AG08395 (cell line): ENCODE results near the gene ATG4B.
"Not testable (repeated sequence)": the region's sequence is repeated elsewhere in the genome, so short reads cannot be mapped to it uniquely, and the experiment has no call there.

Experiments
- DNase-seq: peaks from one replicate; pipeline ENCODE4 v3.0.0; 2012; ENCODE audit warnings: mixed read lengths, low spot score

ATG4B gene

DNA sequence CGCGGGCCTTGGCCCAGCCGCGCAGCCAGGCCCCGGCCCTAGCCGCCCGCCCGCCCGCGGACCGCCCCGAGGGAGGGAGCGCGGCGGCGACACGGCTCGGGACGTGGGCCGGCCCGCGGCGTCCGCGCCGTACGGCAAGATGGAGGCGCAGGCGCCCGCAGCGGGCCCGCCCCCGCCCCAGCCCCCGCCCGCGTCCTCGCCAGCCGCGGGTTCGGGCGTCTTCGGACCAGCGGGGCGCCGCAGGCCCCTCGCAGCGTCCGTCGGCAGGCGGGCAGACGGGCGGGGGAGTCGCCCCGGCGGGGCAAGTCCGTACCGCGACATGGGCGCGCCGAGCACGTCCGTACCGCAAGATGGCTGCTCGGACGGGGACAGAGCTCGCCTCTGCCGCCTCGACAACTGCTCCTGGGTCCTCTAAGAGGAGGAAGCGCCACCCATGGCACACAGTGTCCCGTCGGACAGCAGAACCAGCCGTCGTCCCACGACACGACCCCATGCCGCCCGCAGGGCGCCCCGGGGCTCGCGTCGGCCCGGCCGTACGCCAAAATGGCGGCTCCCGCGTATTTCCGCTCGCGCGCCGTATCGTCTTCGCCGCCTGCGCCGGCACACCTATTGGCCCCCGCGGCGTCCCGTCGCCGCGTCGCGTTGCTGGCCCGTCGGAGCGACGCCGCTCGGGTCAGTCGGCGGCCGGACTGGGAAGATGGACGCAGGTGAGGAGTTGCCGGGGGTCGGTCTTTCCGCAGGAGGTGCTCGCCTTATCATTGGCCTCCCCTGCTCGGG, at the start of gene ATG4B, which contains the start of gene THAP4:
Gene ATG4B, plus strand, starts transcription at position 676 of the 777 bp plus-strand sequence. Its CDS starts 22 bp downstream, at position 698.
Gene THAP4, minus strand, starts transcription at position 141 of the 777 bp plus-strand sequence. CDS start 141 bp downstream, outside the sequence.
- peak; percentile 91 for DNase-seq

DNA sequence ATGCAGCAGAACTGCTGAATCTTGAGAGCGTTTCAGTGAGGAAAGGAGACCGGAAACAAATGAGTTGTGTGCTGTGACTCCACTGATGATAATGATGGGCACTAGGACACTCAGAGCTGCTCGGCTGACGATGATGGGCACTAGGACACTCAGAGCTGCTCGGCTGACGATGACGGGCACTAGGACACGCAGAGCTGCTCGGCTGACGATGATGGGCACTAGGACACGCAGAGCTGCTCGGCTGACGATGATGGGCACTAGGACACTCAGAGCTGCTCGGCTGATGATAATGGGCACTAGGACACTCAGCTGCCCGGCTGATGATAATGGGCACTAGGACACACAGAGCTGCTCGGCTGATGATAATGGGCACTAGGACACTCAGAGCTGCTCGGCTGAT, 47.6 kb upstream of the ATG4B start:
- not testable (repeated sequence) for DNase-seq

DNA sequence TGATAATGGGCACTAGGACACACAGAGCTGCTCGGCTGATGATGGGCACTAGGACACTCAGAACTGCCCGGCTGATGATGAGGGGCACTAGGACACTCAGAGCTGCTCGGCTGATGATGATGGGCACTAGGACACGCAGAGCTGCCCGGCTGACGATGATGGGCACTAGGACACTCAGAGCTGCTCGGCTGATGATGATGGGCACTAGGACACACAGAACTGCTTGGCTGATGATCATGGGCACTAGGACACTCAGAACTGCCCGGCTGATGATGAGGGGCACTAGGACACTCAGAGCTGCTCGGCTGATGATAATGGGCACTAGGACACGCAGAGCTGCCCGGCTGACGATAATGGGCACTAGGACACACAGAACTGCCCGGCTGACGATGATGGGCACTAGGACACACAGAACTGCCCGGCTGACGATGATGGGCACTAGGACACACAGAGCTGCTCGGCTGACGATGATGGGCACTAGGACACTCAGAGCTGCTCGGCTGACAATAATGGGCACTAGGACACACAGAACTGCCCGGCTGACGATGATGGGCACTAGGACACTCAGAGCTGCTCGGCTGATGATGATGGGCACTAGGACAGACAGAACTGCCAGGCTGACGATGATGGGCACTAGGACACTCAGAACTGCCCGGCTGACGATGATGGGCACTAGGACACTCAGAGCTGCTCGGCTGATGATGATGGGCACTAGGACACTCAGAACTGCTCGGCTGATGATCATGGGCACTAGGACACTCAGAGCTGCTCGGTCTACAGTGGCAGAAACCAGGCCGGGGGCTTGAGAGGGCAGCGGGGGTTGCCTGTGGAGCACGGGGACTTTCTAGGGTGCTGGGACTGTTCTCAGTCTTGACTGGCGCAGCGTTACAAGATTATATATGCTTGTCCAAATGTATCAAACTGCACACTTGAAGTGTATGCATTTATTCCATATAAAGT, 46.7 kb upstream of the ATG4B start:
- DNase-seq = not testable (repeated sequence)

DNA sequence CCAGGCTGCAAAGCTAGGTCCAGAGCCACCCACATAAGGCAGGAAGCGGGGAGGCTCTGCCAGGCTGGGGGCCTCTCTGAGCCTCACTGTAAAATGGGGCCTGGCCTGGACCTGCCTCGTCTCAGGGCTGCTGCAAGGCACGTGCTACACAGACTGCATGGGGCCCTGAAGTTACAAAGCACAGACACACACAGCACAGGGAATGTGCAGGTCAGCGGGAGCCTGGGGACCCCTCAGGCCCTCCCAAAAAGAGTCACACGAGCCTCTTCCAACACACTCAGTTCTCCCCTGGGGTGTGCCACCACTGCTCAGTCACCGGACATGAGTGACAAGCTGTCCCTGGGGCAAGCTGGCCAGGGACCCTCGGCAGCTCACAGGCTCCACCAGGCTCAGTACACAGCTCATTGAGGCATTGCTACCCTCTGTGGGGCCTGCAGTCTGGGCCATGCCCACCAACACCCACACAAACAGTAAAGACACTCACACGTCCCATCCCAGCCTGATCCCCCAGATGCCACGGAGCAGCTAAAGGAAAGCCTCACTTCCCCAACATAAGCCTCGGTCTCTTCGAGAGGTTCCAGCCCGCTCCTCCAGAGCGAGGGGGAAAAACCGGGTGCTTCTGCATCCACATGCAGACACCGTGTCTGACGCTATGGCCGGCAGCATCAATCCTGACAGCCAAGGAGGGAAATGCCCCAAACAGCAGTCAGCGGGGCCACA, 45.2 kb upstream of the ATG4B start:
- DNase-seq = no peak

DNA sequence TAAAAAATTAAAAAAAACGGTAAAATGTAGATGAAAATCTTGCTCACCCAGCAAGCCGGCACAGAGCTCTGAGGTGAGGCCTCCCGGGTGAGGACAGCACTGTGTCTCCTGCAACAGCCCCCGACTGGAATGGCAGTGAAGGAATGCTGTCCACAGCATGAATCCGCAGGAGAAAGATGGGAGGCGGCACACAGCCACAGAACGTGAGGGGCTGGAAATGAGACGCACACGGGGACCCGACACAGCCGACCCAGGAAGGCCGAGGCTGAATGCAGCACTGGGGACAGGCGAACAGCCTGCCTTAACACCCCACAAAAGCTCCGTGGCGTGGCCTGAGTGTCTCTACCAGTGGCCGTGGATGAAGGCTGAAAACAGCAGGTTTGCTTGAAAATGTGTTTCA, 44.2 kb upstream of the ATG4B start:
- DNase-seq = no peak

DNA sequence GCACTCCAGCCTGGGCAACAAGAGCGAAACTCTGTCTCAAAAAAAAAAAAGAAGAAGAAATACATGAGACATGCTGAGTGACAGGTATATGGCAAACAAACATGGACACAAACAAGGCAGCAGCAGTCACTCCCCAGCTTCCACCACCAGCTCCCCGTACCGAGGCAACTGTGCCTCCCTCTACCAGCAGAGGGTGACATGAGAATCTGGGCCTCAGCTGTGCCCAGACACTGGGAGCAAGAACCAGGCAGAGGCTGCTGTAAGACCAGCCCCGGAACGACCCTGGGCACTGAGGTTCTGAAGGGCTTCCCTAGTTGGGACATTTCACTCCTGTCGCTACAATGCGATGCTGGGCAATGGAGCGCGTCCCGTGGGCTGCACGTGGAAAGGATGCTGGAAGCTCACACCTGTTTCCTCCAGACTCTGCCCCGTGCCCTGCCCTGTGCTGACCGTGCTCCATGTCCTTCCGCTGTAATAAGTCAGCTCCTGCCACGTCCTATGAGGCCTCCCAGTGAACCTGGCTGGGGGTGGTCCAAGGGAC, 41.8 kb upstream of the ATG4B start:
- DNase-seq = peak; percentile 52

DNA sequence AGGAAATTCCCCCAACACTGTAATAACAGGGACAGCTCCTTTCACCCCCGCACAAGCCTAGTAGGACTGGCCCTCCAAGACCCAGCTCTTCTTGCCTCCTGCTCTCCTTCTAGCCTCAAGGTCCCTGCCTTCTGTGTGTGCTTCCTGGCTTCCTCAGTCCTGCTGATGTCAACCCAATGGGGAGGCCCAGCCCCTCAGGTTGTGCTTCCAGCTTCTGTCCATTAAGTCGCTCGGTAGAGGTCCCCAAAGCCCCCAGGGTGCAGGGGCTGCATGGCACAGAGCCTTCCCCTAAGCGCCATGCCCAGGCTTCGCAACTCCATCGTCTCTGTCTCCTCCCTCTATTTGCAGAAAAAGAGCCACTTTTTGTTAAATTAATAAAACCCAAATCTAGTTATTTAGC, 39.9 kb upstream of the ATG4B start:
- DNase-seq = no peak

DNA sequence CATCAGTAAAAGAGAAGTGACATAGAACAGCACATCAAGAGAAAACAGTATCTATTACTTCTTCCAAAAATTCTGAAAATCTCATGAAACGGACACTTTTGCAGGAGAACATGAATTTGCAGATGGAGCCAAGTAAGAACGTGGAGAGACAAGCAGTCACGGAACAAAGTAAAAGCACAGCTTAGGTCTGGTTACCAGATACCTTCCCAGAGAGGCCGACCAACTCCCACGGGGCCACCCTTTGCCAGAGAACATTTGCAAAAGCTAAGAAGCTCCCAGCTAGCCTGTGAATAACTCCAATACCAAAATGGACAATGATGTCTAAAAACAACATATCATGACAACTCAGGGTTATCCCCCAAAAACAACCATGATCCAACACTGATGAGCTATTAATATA, 39.4 kb upstream of the ATG4B start:
- no peak for DNase-seq

DNA sequence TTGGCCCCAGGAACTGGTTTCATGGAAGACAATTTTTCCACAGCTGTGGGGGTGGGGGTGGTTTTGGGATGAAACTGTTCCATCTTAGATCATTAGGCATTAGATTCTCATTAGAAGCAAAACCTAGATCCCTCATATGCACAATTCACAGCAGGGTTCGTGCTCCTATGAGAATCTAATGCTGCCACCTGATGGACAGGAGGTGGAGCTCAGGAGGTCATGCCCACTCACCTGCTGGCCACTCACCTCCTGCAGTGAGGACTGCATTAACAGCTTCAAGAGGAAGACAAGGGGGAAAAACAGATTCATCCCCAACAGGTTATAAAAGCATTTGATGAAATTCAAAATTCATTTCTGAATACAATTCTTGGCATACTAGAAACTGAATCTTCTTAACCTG, 39.0 kb upstream of the ATG4B start:
- no peak for DNase-seq

DNA sequence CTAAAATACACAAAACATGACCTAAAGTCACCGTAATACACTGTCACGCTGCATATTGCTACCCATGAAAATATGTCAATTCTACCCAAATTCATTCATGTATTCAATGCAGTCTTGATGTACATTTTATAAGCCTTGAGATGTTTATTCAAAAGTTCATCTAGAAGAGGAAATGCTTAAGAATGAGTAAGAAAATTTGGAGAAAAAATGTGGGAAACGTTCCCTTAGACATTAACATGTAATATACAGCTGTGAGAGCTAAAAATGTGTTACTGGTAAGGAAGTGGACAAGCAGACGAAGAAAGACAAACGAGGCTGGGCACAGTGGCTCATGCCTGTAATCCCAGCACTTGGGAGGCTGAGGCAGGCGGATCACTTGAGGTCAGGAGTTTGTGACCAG, 37.9 kb upstream of the ATG4B start:
- DNase-seq = no peak

DNA sequence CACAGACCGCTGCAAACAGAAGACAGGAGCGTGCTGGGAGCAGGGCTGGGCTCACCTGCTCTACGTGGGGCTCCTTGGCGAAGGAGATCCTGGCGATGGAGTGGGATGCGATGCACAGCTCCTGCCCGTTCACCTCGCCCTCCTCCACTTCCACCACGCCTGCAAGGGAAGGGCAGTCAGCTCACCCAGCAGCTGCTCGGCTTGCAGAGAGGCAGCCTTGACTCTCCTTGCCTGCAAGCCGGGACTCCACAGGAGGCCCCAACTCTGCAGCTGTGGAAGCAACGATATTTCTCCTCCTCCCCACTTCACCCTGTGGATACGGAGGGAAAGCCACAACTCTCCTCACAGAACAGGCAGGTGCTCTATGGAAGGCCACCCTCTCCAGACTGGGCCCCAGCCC, 35.7 kb upstream of the ATG4B start:
- DNase-seq = no peak

DNA sequence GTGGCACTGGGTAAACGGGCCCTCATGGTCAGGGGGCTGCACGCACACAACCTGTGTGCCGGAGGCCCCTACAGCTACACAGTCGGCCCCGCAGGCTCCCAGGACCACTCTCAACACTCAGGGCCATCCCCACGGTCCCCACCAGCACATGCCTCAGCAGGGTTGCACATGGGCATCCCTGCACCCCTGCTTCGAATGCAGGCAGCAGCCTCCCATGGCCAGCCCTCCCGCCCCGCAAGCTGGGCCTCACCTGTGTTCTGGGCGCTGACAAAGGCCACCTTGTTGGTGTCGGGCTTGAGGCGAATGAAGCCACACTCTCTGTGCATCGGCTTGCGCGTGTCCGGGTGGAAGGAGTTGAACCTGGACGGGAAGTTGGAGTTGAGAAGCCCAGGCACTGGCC, 34.8 kb upstream of the ATG4B start:
- no peak for DNase-seq

DNA sequence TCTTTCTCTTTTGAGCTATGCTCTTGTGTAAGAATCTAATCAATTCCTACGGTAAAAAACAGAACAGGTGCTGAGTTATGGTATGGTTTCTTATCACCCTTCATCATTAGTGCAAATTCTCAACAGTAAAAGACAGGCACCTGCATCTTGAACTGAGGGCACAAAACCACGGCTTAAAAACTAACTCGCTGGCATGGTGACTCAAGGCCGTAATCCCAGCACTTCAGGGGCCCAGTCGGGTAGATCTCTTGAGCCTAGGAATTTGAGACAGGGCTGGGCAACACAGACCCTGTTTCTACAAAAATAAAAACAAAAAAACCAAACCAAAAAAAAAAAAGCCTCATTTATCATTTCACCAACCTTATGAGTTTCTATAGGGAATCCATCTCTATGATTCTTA, 33.8 kb upstream of the ATG4B start:
- no peak for DNase-seq

DNA sequence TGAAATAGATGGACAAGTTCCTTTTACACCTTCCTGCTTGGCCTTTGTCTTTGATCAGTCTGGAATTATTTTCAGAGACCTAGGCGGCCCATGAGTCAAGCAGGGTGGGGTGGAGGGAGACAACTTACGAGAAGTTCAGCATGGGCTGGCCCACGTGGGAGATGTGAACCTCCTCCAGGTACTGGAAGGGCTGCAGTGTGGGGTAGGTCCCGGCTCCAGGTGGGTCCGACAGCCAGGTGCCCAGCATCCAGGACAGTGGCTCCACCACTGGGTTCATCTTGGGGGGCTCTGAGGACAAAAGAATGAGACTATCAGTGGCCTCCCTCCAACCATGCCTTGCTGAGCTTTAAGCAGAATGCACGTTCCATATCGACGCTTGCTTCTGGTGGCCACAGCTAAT, 31.3 kb upstream of the ATG4B start:
- DNase-seq = no peak

DNA sequence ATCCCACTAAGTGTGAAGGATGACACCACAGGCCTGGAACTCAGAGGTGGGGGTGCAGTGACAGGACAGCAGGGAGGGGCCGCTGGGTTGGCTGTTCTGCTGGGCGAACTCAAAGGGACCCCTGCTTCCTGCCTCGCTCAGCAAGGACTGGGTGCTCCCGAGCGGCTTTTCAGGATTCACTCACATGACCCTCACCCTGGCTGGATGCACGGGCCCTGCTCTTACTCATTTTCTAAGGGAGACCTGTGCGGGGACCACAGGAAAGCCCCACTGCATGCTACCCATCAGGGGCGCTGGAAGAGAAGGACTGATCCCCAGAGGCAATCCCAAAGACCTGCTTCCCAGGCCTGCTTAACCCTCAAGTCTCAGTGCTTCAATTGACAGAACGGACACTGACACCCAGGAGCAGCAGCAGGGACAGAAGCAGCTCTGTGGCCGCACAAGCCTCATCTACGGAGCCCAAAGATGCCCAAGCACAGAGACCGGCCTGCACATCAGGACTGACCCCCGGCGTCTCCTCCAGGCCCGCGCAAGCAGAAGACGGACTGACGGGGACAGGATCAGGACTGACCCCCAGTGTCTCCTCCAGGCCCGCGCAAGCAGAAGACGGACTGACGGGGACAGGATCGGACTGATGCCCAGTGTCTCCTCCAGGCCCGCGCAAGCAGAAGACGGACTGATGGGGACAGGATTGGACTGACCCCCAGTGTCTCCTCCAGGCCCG, 30.2 kb upstream of the ATG4B start:
- no peak for DNase-seq

DNA sequence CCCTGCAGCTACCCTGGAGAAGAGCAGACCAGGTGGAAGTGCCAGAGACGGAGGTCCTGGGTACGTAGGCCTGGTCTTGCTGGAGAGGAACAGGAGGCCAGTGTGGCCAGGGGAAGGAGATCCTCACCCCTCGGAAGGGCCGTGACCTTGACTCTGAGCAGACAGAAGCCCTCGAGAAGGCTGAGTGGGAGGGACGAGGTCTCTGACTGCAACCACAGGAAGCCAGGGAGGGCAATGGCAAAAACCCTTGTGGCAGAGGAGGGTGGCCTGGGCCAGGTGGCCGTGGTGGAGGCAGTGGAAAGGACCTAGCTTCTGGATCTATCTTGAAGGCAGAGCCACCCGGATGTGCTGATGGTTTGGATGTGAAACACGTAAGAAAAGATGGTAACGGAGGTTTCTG, 28.6 kb upstream of the ATG4B start:
- DNase-seq = no peak

DNA sequence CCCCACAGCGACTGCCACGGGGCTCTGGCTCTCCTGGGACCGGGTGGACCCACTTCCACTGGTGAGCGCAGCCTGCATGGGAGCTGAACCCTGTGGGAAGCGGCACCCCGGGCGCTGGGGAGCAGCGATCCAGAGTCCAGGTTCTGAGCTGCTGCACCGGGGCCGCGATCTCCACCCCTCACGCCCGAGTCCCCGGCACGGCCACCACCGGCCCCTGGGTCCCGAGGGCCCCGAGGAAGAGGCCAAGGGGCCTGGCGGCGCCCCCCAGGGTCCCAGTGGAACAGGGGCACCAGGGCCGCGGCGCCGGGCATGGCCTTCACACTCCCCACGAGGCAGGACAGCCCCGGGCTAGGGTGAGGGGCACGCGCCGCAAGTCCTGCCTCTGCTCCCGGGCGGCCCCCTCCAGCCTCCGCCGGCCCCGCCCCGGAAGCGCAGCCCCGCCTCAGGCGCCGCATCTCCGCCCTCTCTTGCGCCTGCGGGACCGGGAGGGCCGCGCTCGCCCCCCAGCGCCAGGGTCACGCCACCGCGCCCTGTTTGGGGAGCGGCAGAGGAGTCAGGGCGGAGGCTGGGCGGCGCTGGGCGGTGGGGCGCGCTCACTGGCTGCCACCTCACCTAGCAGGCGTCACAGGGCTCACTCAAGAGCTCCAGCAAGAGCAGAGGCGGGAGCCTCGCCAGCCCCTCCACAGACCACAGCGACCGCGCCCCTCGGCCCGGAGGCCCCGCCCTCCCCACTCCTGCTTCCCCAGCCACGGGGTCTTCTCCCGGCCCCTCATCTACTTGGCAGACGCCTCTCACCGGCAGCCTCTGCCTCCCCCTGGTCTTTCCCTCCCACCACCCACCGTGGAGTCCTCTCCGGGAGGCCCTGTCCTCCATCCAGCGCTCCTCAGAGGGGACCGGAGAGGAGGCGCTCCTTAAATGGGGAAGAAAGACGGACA, 27.4 kb upstream of the ATG4B start:
- peak; percentile 91 for DNase-seq

DNA sequence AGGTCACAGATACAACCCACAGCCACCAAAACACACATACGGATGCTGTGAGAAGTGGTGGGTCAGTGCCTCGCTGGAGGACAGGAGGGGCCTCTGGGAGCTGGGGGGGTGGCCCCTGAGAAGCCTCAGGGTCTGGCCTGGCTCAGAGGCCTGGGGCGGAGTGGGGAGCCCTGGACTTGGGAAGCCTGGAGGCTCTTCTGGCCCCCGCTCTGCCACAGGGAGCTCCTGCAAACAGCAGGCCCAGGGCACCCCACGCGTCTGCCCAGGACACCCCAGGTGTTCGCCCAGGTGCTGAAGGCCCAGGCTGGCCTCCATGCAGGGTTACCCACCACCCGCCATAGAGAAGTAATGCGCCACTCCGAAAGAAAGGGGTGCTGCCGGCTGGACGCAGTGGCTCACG, 26.4 kb upstream of the ATG4B start:
- DNase-seq = no peak

DNA sequence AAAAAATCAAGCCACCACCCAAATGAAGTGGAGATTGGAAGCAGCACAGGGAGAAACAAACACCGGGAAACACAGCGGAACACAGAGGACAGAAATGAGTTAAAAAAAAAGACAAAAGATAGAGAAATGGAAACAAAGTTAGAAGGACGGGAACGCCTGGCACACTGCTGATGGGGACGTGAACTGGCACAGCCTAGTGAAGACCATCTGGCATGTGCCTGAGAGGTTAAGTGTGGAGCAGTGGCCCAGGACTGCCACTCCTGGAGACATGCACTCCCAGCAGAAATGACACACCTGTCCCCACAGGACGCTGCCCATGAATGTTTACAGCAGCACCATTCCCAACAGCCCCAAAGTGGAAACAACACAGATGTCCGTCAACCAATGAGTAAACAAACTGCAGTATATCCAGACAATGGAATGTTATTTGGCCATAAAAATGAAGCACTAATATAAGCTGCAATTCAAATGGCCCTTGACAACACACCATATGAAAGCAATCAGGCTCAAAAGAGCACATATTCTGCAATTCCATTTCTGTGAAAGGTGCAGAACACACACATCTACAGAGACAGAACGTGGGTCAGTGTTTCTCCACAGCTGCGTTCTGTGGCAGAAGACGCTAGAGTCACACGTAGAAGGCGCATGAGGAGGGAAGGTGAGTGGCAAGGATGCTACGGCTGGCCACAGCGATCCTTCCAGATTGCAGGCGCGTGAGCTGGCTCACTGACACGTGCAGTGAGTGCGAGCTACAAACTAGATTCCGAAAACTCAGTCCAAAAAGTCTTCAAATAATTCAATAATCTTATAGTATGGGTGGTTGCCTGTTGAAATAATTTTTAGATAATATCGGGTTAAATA, 25.1 kb upstream of the ATG4B start:
- DNase-seq = peak; percentile 38
